HepG2 (cell line): Measurements from ENCODE around the gene ZNF433. TPM values are rescaled to one million over a fixed set of nuclear protein-coding genes. Genes with fewer than 3 reads are reported as not detected.

Experiments used
- ATAC-seq: fragments of 200-7000 bp; cut with Tn5 transposase; 3 replicates; pipeline ENCODE4 v1.9.1; 2020; ENCODE audit warnings: mild to moderate bottlenecking, moderate library complexity
- Bru-seq: library from RNA; stranded (reverse); fragments of 400-500 nt; gene quantifications from one replicate; lab custom pipeline; 2021; lab: Mats Ljungman, UMichigan
- BruChase-seq, 2 experiments: library from RNA; stranded (reverse); fragments of 400-500 nt; gene quantifications; one replicate each; lab custom pipeline; 2021; lab: Mats Ljungman, UMichigan
- BruUV-seq: library from RNA; stranded (reverse); fragments of 400-500 nt; replicated peaks from 2 replicates; lab custom pipeline; 2021; lab: Mats Ljungman, UMichigan
- CTCF ChIA-PET: fragments of 300-600 bp; formaldehyde crosslinking; extraction: SDS; loops from one replicate; lab custom pipeline; 2021; ENCODE audit warnings: low total read pairs, inconsistent platforms, low intra/inter-chr PET ratio; lab: Yijun Ruan, JAX
- POLR2A ChIA-PET: fragments of 350-600 bp; sonication (Branson Sonifier 250); formaldehyde crosslinking; loops from one replicate; lab custom pipeline; 2020; ENCODE audit warnings: antibody characterized with exemption, inconsistent platforms; lab: Yijun Ruan, JAX
- DNase-seq: peaks from one replicate; pipeline ENCODE4 v3.0.0-alpha.2; 2015; ENCODE audit warnings: low spot score
- FAIRE-seq: peaks from 3 replicates; lab custom pipeline; 2011; peaks lifted over from hg19 to GRCh38; lab: Jason Lieb, UNC
- H2AFZ ChIP-seq: one replicate; pipeline ENCODE4 v1.6.1; 2011; ENCODE audit warnings: low read length, inconsistent platforms
- H3K27ac ChIP-seq: fragments of 300-600 bp; 3 replicates; pipeline ENCODE4 v1.8.0; 2011; ENCODE audit warnings: mixed run types, mild to moderate bottlenecking, mixed read lengths, low read length, inconsistent platforms; ENCODE audit not compliant: insufficient read depth; ENCODE audit errors: extremely low read length
- H3K27me3 ChIP-seq, 2 experiments: fragments of 200-600 bp in 1 of 2; 2 replicates in 1 of 2; 3 replicates in 1 of 2; pipeline versions ENCODE4 v1.6.0 to v1.8.0; 2011; ENCODE audit warnings: low read length in 2 of 2, mild to moderate bottlenecking in 2 of 2, moderate library complexity in 2 of 2, inconsistent platforms in 1 of 2; ENCODE audit not compliant: insufficient read depth in 2 of 2, control insufficient read depth in 1 of 2
- H3K36me3 ChIP-seq, 2 experiments: fragments of 200-600 bp in 1 of 2; replicated peaks in 1 of 2; 2 replicates in 1 of 2; 3 replicates in 1 of 2; pipeline versions ENCODE4 v1.5.1 to v1.8.0; 2011; ENCODE audit warnings: low read length in 2 of 2, inconsistent platforms in 1 of 2; ENCODE audit not compliant: insufficient read depth in 2 of 2, control insufficient read depth in 1 of 2
- H3K4me1 ChIP-seq: 2 replicates; pipeline ENCODE4 v1.5.1; 2012; ENCODE audit warnings: low read length, inconsistent platforms; ENCODE audit not compliant: insufficient read depth
- H3K4me2 ChIP-seq: 2 replicates; pipeline ENCODE4 v1.6.0; 2011; ENCODE audit warnings: low read depth, low read length, inconsistent platforms
- H3K4me3 ChIP-seq, 3 experiments: fragments of 200-600 bp in 1 of 3; sonication (generic), shearing (Covaris generic) in 1 of 3; replicated peaks in 1 of 3; 2 replicates each; pipeline ENCODE4 v1.5.1; 2011 to 2016; ENCODE audit warnings: low read length in 3 of 3, inconsistent platforms in 2 of 3, low read depth in 2 of 3, mild to moderate bottlenecking in 2 of 3, control low read depth in 1 of 3, mixed read lengths in 1 of 3; ENCODE audit not compliant: insufficient read depth in 1 of 3
- H3K79me2 ChIP-seq: one replicate; pipeline ENCODE4 v1.6.1; 2011; ENCODE audit warnings: low read length, inconsistent platforms; ENCODE audit not compliant: insufficient read depth
- H3K9ac ChIP-seq: 2 replicates; pipeline ENCODE4 v1.6.0; 2011; ENCODE audit warnings: mild to moderate bottlenecking, low read depth, low read length, inconsistent platforms; ENCODE audit not compliant: insufficient read depth
- H3K9me3 ChIP-seq: 2 replicates; pipeline ENCODE4 v1.5.1; 2012; ENCODE audit warnings: mild to moderate bottlenecking, low read length
- H4K20me1 ChIP-seq: 2 replicates; pipeline ENCODE4 v1.6.0; 2011; ENCODE audit warnings: inconsistent platforms, mild to moderate bottlenecking, low read length, moderate library complexity; ENCODE audit not compliant: insufficient read depth
- AGO1 ChIP-seq: fragments of 200-400 bp; formaldehyde crosslinking; IDR thresholded peaks from 2 replicates; pipeline ENCODE4 v1.6.1; 2017; ENCODE audit warnings: mild to moderate bottlenecking, low read depth, low read length, moderate library complexity; ENCODE audit not compliant: poor library complexity, severe bottlenecking
- ATF7 ChIP-seq, 2 experiments: fragments of 450-650 bp in 1 of 2; sonication (generic) in 1 of 2; formaldehyde crosslinking in 1 of 2; IDR thresholded peaks; 2 replicates each; pipeline versions ENCODE4 v1.4.0 to v1.6.1; 2016 to 2020; ENCODE audit warnings: antibody characterized with exemption in 1 of 2, mild to moderate bottlenecking in 1 of 2, missing genetic modification reagents in 1 of 2
- FOXA3 ChIP-seq: IDR thresholded peaks from 2 replicates; pipeline ENCODE4 v1.6.1; 2016; ENCODE audit warnings: missing genetic modification reagents, missing compliant biosample characterization
- GLI4 ChIP-seq: sonication (generic); formaldehyde crosslinking; IDR thresholded peaks from 2 replicates; pipeline ENCODE4 v1.5.1; 2020; ENCODE audit warnings: missing genetic modification reagents, mild to moderate bottlenecking, moderate library complexity, borderline replicate concordance
- THAP11 ChIP-seq: IDR thresholded peaks from 2 replicates; pipeline ENCODE4 v1.6.1; 2016; ENCODE audit warnings: missing biosample characterization, missing genetic modification reagents
- ZBTB8A ChIP-seq: sonication (generic); formaldehyde crosslinking; IDR thresholded peaks from 2 replicates; pipeline ENCODE4 v1.4.0; 2020; ENCODE audit warnings: mild to moderate bottlenecking, low read depth, missing genetic modification reagents, borderline replicate concordance
- ZNF34 ChIP-seq: sonication (generic); formaldehyde crosslinking; IDR thresholded peaks from 2 replicates; pipeline ENCODE4 v1.4.0; 2020; ENCODE audit warnings: mild to moderate bottlenecking, missing genetic modification reagents, borderline replicate concordance
- ZNF451 ChIP-seq: sonication (generic); formaldehyde crosslinking; IDR thresholded peaks from 2 replicates; pipeline ENCODE4 v1.5.0; 2020; ENCODE audit warnings: mild to moderate bottlenecking, missing genetic modification reagents
- ZNF605 ChIP-seq: sonication (generic); formaldehyde crosslinking; IDR thresholded peaks from 2 replicates; pipeline ENCODE4 v1.8.0; 2022; ENCODE audit warnings: mild to moderate bottlenecking, missing genetic modification reagents
- ZSCAN9 ChIP-seq: IDR thresholded peaks from 2 replicates; pipeline ENCODE4 v1.6.1; 2016; ENCODE audit warnings: borderline replicate concordance
- WGBS: methylation state at CpG from one replicate; pipeline ENCODE4 v1.1.6; 2017; ENCODE audit warnings: low lambda C conversion rate; 5-methylcytosine and 5-hydroxymethylcytosine counted together
- in situ Hi-C: cut with HindIII; loops from 2 replicates; pipeline ENCODE4 v1.10.0; 2017; ENCODE audit warnings: low pct_unique_long_range_greater_than_20kb; ENCODE audit not compliant: extremely low pct_ligation_motif_present
- intact Hi-C: fragments of 100-400 bp; cut with micrococcal nuclease; formaldehyde crosslinking; loops from one replicate; pipeline ENCODE4 v1.10.0; 2022; ENCODE audit not compliant: unreplicated experiment
- long read RNA-seq, 2 experiments: library from RNA in 1 of 2; library from polyadenylated mRNA in 1 of 2; stranded (forward) in 1 of 2; unstranded in 1 of 2; transcript quantifications; one replicate each; pipeline ENCODE4 v2.0.0, GENCODE V29; 2019 to 2022
- polyA minus RNA-seq, 3 experiments: library from RNA; depleted of rRNA, polyadenylated mRNA; stranded (reverse); fragments of >200 nt; gene quantifications; 2 replicates each; pipeline ENCODE4 v1.2.3, GENCODE V29; 2011; ENCODE audit warnings: low replicate concordance in 1 of 3
- polyA plus RNA-seq, 8 experiments: library from polyadenylated mRNA; depleted of rRNA in 3 of 8; stranded (reverse) in 7 of 8; unstranded in 1 of 8; fragments of >200 nt; fragmentation: Illumina TruSeq in 4 of 8; extraction: Trizol in 4 of 8; gene quantifications; 2 replicates each; pipeline versions ENCODE4 v1.2.1 to v1.2.3, GENCODE V29; 2011 to 2016; ENCODE audit warnings: low read depth in 4 of 8, missing spikeins in 1 of 8, mixed read lengths in 1 of 8; ENCODE audit not compliant: insufficient read depth in 1 of 8
- total RNA-seq, 5 experiments: library from RNA; depleted of rRNA; stranded (reverse); fragments of >200 nt; fragmentation: Illumina TruSeq; extraction: Trizol; gene quantifications; 2 replicates each; pipeline ENCODE4 v1.2.3, GENCODE V29; 2016; ENCODE audit warnings: low read depth in 1 of 5
- TF ChIP-seq, protein P1 (sequence below), 2 experiments: sonication (generic) in 1 of 2; formaldehyde crosslinking in 1 of 2; IDR thresholded peaks; 2 replicates each; pipeline versions ENCODE4 v1.4.0 to v1.6.1; 2016 to 2020; ENCODE audit warnings: borderline replicate concordance in 1 of 2, low read depth in 1 of 2, mild to moderate bottlenecking in 1 of 2, missing genetic modification reagents in 1 of 2

ZNF433 gene
- 4.9 and 5.8 TPM in 2 replicates for total RNA-seq (2016; rRNA removed; fragmentation: Illumina TruSeq; extraction: Trizol)
- total RNA-seq (2016; cell fraction: cytosol; rRNA removed; fragmentation: Illumina TruSeq; extraction: Trizol; ENCODE audit: low read depth), result 0.44 and 1.4 TPM in 2 replicates
- 4.8 and 7.4 TPM in 2 replicates for total RNA-seq (2016; cell fraction: insoluble cytoplasmic fraction; rRNA removed; fragmentation: Illumina TruSeq; extraction: Trizol)
- total RNA-seq (2016; cell fraction: membrane; rRNA removed; fragmentation: Illumina TruSeq; extraction: Trizol), result 1.4 and 2.8 TPM in 2 replicates
- total RNA-seq (2016; cell fraction: nucleus; rRNA removed; fragmentation: Illumina TruSeq; extraction: Trizol), result 5.2 and 5.6 TPM in 2 replicates
- polyA plus RNA-seq (2011; rRNA removed), result 1.4 and 1.8 TPM in 2 replicates
- 0.82 and 1.2 TPM in 2 replicates for polyA plus RNA-seq (2011; cell fraction: cytosol; rRNA removed)
- polyA plus RNA-seq (2011; cell fraction: nucleus; rRNA removed), result 1.5 and 1.9 TPM in 2 replicates
- polyA plus RNA-seq (2012), result 2.0 and 2.4 TPM in 2 replicates
- polyA plus RNA-seq (2016; cell fraction: cytosol; fragmentation: Illumina TruSeq; extraction: Trizol; ENCODE audit: low read depth), result 0.45 and 0.66 TPM in 2 replicates
- 4.0 and 5.4 TPM in 2 replicates for polyA plus RNA-seq (2016; cell fraction: insoluble cytoplasmic fraction; fragmentation: Illumina TruSeq; extraction: Trizol; ENCODE audit: low read depth)
- 0.43 and 0.81 TPM in 2 replicates for polyA plus RNA-seq (2016; cell fraction: membrane; fragmentation: Illumina TruSeq; extraction: Trizol; ENCODE audit: low read depth)
- polyA plus RNA-seq (2016; cell fraction: nucleus; fragmentation: Illumina TruSeq; extraction: Trizol; ENCODE audit: insufficient read depth, low read depth), result 13.0 and 14.6 TPM in 2 replicates
- polyA minus RNA-seq (2011; rRNA and poly(A)+ RNA removed; ENCODE audit: low replicate concordance), result 1.7 TPM in 1 of 2 replicates, not detected in the other
- polyA minus RNA-seq (2011; cell fraction: cytosol; rRNA and poly(A)+ RNA removed), result 1.2 and 2.0 TPM in 2 replicates
- 5.8 and 7.9 TPM in 2 replicates for polyA minus RNA-seq (2011; cell fraction: nucleus; rRNA and poly(A)+ RNA removed)
- percentile 59 among the genes with signal in this experiment for Bru-seq, nascent RNA
- percentile 57 among the genes with signal in this experiment for BruChase-seq, experiment 1, labeled RNA remaining after a 6-hour chase
- BruChase-seq, experiment 2, labeled RNA remaining after a 2-hour chase, result percentile 67 among the genes with signal in this experiment
- long read RNA-seq, experiment 1, partial matches to known transcripts, result 0 of 4 reads
- long read RNA-seq, experiment 1, other reads (novel, unspliced or antisense), result 0 of 4 reads
- long read RNA-seq, experiment 2, partial matches to known transcripts, result 0 of 5 reads
- long read RNA-seq, experiment 2, other reads (novel, unspliced or antisense), result 3 of 5 reads

DNA sequence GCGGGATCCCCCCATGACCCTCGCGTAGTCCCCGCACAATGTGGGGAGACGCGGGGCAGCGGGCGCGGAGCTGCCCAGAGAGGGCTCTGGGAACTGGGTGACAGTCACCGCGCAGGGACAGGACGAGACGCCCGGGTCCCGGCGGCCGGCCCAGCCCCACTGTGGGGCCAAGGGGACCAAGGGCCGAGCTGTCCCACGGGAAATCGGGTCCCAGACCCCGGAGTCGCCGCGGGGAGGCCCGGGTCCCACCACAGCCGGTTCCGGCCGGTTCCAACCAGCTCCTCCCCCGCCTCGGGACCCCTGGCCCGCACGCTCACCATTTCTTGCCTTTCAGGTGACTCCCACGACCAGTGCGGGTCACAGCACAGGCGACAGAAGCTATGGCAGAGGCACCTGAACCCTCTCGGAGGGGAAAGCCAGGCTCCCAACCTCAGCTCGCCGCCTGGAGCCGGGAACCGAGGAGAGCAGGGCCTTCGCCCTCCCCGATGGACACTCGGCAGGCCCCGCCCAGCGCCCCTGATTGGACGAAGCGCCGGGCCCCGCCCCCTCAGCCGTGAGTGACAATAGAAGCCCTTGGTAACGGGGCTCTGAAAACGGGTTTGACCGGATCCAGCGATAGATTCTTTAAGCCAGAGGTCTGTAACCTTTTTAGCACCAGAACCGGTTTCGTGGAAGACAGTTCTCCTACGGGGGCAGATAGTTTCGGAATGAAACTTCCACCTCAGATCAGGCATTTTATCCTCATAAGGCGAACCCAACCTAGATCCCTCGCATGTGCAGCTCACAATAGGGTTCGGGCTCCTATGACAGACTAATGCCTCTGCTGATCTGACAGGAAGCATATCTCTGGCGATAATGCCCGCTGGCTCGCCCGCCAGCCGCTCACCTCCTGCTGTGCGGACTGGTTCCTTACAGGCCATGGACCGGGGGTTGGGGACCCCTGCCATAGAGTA lies at the start of gene ZNF433:
ZNF433 (minus strand) TSS at position 460 of the 953 bp plus-strand sequence; CDS start at position 320, 140 bp downstream.
- in situ Hi-C loops (no loop called here), intact Hi-C loops (no loop called here)
- BruUV-seq, result no TSS peak
- DNase-seq (peak; percentile 84), FAIRE-seq (peak; percentile 80), ATAC-seq (peak; percentile 99)
- Histone ChIP-seq H3K9ac (peak within 1 kb of the TSS; percentile 94), H4K20me1 (no peaks in the 10 kb centered on the region), H3K27ac (peak within 1 kb of the TSS; percentile 81), H3K79me2 (peaks cover 7% of the 10 kb centered on the region), H3K9me3 (no peaks in the 10 kb centered on the region), H3K4me1 (peaks cover 10% of the 10 kb centered on the region), H3K36me3 (no peaks in the 10 kb centered on the region), H3K27me3 (no peaks in the 10 kb centered on the region; a peak in 1 of 5 replicates), H3K4me2 (peak within 1 kb of the TSS; percentile 97), H3K4me3 (peak within 1 kb of the TSS; percentile 86 to 94 (median 89)), H2AFZ (peak within 1 kb of the TSS; percentile 94)
- WGBS, result 8% methylated on average over 18 of the region's 68 CpGs
- POLR2A ChIA-PET, result interaction anchor here (0.5 to 3.1 kb wide), 9 partner anchors 13 to 340 kb away, joined by 3 to 47 read pairs (median 4); partner anchors contain the start of genes ZNF563, ZNF69 and ZNF878
- CTCF ChIA-PET, result no interaction called here
- no peak for TF ChIP-seq ZBTB8A (CRISPR knock-in tag)
- TF ChIP-seq ATF7 (IDR thresholded peaks at IDR 0.05), result no peak
- no peak for TF ChIP-seq ATF7 (CRISPR knock-in tag; IDR thresholded peaks at IDR 0.05)
- TF ChIP-seq THAP11 (CRISPR knock-in tag), result peak; percentile 34; the same call in 1 of the 2 replicates
- TF ChIP-seq, protein P1, sequence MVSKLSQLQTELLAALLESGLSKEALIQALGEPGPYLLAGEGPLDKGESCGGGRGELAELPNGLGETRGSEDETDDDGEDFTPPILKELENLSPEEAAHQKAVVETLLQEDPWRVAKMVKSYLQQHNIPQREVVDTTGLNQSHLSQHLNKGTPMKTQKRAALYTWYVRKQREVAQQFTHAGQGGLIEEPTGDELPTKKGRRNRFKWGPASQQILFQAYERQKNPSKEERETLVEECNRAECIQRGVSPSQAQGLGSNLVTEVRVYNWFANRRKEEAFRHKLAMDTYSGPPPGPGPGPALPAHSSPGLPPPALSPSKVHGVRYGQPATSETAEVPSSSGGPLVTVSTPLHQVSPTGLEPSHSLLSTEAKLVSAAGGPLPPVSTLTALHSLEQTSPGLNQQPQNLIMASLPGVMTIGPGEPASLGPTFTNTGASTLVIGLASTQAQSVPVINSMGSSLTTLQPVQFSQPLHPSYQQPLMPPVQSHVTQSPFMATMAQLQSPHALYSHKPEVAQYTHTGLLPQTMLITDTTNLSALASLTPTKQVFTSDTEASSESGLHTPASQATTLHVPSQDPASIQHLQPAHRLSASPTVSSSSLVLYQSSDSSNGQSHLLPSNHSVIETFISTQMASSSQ (IDR thresholded peaks at IDR 0.05; ENCODE audit: low read depth), result no peak
- TF ChIP-seq, protein P1 (CRISPR knock-in tag; IDR thresholded peaks at IDR 0.05; ENCODE audit: borderline replicate concordance), result peak; percentile 63; the same call in 1 of the 2 replicates
- TF ChIP-seq ZNF34 (CRISPR knock-in tag), result 0 out of 2 replicates have a peak, but pooled peaks have one; percentile 23
- peak; percentile 27; the same call in 1 of the 2 replicates for TF ChIP-seq GLI4 (CRISPR knock-in tag)
- TF ChIP-seq FOXA3, result no peak
- peak; percentile 39 for TF ChIP-seq AGO1
- TF ChIP-seq ZNF605 (CRISPR knock-in tag), result peak; percentile 83
- TF ChIP-seq ZNF451, result no peak
- TF ChIP-seq ZSCAN9, result 0 out of 2 replicates have a peak, but pooled peaks have one; percentile 17
